ENCODE data around the gene LINGO1. TPM values are rescaled to one million over a fixed set of nuclear protein-coding genes. Genes with fewer than 3 reads are reported as not detected.

Gene LINGO1
- total and polyA plus RNA-seq, 9 of the 15 experiments (the other 6 are each of a cell fraction or from before 2014, with no cell fraction given), result 0.07 to 15.3 (median 2.1) TPM

GRCh38 chr15:77633134-77633912 is 611 bp upstream of the LINGO1 start (continued):
- TF ChIP-seq HMBOX1 (IDR thresholded peaks at IDR 0.05) (no peak), ERF (CRISPR knock-in tag; IDR thresholded peaks at IDR 0.05) (0 out of 2 replicates have a peak, but pooled peaks have one; percentile 51), CEBPZ (IDR thresholded peaks at IDR 0.05; ENCODE audit: borderline replicate concordance, low read depth, low read length) (no peak), ZNF395 (CRISPR knock-in tag; IDR thresholded peaks at IDR 0.05) (no peak), ETV6 (IDR thresholded peaks at IDR 0.05; ENCODE audit: borderline replicate concordance in 1 of 2, low read depth in 2 of 2, low read length in 1 of 2) (no peak), ETV6 (CRISPR knock-in tag; IDR thresholded peaks at IDR 0.05; ENCODE audit: borderline replicate concordance) (no peak), SAFB (IDR thresholded peaks at IDR 0.05; ENCODE audit: borderline replicate concordance, low read depth, low read length) (no peak), NFIC (IDR thresholded peaks at IDR 0.05) (peak; percentile 41; the same call in 1 of the 2 replicates), FOSL1 (tag; conservative IDR thresholded peaks at IDR 0.05) (no peak), FOXJ2 (tag; IDR thresholded peaks at IDR 0.05) (no peak), SAP30 (IDR thresholded peaks at IDR 0.05; ENCODE audit: borderline replicate concordance, insufficient read depth, low read depth, low read length, poor library complexity, severe bottlenecking) (no peak), TBL1XR1 (IDR thresholded peaks at IDR 0.05; ENCODE audit: low read length in 2 of 2) (peak in 1 of 2 experiments; percentile 58; a peak in 1 of 4 replicates), NCOA2 (IDR thresholded peaks at IDR 0.05; ENCODE audit: partially characterized antibody in 2 of 2) (no peak), MED1 (CRISPR knock-in tag; IDR thresholded peaks at IDR 0.05; ENCODE audit: borderline replicate concordance) (no peak), BCOR (IDR thresholded peaks at IDR 0.05) (peak; percentile 57; the same call in 1 of the 2 replicates), SMARCA5 (IDR thresholded peaks at IDR 0.05) (no peak; the same call in 1 of the 2 replicates), POLR2A (conservative IDR thresholded peaks at IDR 0.05) (peak; percentile 74), ZBTB5 (IDR thresholded peaks at IDR 0.05) (no peak), RBFOX2 (IDR thresholded peaks at IDR 0.05; ENCODE audit: low read depth, low read length) (peak; percentile 70), NFE2 (IDR thresholded peaks at IDR 0.05; ENCODE audit: low read depth) (no peak)
